ENCODE results near the gene TUBB2B. TPM values are rescaled to one million over a fixed set of nuclear protein-coding genes. Genes with fewer than 3 reads are reported as not detected.

TUBB2B gene
- total and polyA plus RNA-seq, 9 of the 15 experiments (the other 6 are each of a cell fraction or from before 2014, with no cell fraction given): 0.11 to 9.7 (median 4.6) TPM

DNA sequence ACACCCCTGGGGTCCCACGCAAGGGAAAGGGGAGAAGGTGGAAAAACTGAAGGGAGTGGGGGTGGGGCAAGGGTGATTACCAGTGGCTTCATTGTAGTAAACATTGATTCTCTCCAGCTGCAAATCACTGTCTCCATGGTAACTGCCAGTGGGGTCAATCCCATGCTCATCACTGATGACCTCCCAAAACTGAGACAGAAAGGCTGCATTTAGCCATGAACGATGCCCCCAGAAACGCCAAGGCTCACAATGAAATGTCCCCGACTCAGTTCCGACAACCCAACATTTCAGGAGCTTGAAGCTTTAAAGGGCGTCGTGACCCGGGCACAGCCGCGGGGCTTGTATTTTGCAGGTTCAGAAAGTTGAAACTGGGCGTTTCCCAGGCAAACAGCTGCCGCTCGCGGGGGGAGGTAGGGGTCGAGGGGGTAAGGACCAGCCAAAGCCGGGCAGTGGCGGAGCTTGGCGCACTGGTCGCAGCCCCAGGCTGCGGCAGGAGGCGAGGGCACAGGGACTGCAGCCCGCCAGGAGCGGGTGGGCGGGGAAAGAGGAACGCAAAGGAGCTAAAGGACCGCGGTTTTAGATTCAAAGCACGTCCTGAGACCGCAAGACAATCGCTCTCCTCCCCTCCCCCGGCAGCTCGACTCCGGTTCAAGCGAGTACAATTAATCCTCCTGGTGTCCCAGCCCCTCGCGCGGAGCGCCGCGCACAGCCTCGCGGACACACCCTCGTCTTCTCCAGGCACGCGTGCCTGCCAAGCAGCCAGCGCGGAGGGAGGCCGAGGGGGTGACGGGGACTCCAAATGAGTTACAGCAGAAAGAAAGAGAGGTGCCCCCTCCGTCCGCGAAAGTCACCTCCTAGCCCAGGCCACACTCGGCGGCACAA, 731 bp downstream of the TUBB2B start (continued):
- TF ChIP-seq, protein P1, sequence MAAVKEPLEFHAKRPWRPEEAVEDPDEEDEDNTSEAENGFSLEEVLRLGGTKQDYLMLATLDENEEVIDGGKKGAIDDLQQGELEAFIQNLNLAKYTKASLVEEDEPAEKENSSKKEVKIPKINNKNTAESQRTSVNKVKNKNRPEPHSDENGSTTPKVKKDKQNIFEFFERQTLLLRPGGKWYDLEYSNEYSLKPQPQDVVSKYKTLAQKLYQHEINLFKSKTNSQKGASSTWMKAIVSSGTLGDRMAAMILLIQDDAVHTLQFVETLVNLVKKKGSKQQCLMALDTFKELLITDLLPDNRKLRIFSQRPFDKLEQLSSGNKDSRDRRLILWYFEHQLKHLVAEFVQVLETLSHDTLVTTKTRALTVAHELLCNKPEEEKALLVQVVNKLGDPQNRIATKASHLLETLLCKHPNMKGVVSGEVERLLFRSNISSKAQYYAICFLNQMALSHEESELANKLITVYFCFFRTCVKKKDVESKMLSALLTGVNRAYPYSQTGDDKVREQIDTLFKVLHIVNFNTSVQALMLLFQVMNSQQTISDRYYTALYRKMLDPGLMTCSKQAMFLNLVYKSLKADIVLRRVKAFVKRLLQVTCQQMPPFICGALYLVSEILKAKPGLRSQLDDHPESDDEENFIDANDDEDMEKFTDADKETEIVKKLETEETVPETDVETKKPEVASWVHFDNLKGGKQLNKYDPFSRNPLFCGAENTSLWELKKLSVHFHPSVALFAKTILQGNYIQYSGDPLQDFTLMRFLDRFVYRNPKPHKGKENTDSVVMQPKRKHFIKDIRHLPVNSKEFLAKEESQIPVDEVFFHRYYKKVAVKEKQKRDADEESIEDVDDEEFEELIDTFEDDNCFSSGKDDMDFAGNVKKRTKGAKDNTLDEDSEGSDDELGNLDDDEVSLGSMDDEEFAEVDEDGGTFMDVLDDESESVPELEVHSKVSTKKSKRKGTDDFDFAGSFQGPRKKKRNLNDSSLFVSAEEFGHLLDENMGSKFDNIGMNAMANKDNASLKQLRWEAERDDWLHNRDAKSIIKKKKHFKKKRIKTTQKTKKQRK (IDR thresholded peaks at IDR 0.05; ENCODE audit: borderline replicate concordance, low read depth, low read length): no peak
- TF ChIP-seq, protein P2, sequence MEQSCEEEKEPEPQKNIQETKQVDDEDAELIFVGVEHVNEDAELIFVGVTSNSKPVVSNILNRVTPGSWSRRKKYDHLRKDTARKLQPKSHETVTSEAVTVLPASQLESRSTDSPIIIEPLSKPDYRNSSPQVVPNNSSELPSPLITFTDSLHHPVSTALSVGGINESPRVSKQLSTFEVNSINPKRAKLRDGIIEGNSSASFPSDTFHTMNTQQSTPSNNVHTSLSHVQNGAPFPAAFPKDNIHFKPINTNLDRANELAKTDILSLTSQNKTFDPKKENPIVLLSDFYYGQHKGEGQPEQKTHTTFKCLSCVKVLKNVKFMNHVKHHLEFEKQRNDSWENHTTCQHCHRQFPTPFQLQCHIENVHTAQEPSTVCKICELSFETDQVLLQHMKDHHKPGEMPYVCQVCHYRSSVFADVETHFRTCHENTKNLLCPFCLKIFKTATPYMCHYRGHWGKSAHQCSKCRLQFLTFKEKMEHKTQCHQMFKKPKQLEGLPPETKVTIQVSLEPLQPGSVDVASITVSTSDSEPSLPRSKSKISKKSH (CRISPR knock-in tag; IDR thresholded peaks at IDR 0.05): no peak
- TF ChIP-seq HIVEP1 (CRISPR knock-in tag; IDR thresholded peaks at IDR 0.05) (no peak), E4F1 (CRISPR knock-in tag; IDR thresholded peaks at IDR 0.05; ENCODE audit: borderline replicate concordance) (no peak), TARDBP (IDR thresholded peaks at IDR 0.05) (0 out of 2 replicates have a peak, but pooled peaks have one; percentile 52), CLOCK (CRISPR knock-in tag; IDR thresholded peaks at IDR 0.05; ENCODE audit: borderline replicate concordance) (no peak), CHD2 (IDR thresholded peaks at IDR 0.05; ENCODE audit: low read depth, low read length) (peak; percentile 8; the same call in 1 of the 2 replicates), SIRT6 (IDR thresholded peaks at IDR 0.05; ENCODE audit: low read depth, low read length) (no peak), BRF1 (IDR thresholded peaks at IDR 0.05; ENCODE audit: borderline replicate concordance, extremely low read depth, insufficient read length) (no peak), SRSF1 (IDR thresholded peaks at IDR 0.05; ENCODE audit: low read depth, low read length) (no peak), RFX1 (IDR thresholded peaks at IDR 0.05) (peak; percentile 83), ILK (tag; IDR thresholded peaks at IDR 0.05; ENCODE audit: borderline replicate concordance, low read depth) (no peak), GTF2E2 (tag; IDR thresholded peaks at IDR 0.05) (no peak), PTBP1 (IDR thresholded peaks at IDR 0.05; ENCODE audit: low read depth, low read length) (no peak), ETV6 (IDR thresholded peaks at IDR 0.05; ENCODE audit: borderline replicate concordance in 1 of 2, low read depth in 2 of 2, low read length in 1 of 2) (no peak), ETV6 (CRISPR knock-in tag; IDR thresholded peaks at IDR 0.05; ENCODE audit: borderline replicate concordance) (peak; percentile 74; the same call in 1 of the 2 replicates), MBD2 (IDR thresholded peaks at IDR 0.05; ENCODE audit: borderline replicate concordance, low read depth) (no peak)
